Heart left ventricle (tissue), 13 donors: ENCODE measurements around the gene RBKS.

Experiments used
- POLR2A ChIP-seq, 2 donors: fragments of 450-650 bp; IDR thresholded peaks; one replicate each; pipeline ENCODE4 v1.6.1; 2017; ENCODE audit warnings: antibody characterized with exemption in 2 of 2, mild to moderate bottlenecking in 2 of 2, moderate library complexity in 2 of 2
- TF ChIP-seq, protein P1 (sequence below), 12 donors: fragments of 200-600 bp; sonication (generic) in 4 of 12; IDR thresholded peaks; one replicate each; pipeline versions ENCODE4 v1.5.0 to v1.8.0; 2018 to 2022; ENCODE audit warnings: antibody characterized with exemption in 12 of 12, mild to moderate bottlenecking in 5 of 12
- donor health status: ischemic (EF 13 %, LVEDD 7.1; RV severe dilation, severe dysfunction).
- donor health status: DM: no; HTN: yes; CAD: no.
- donor health status: DM: no; HTN: no; CAD: no.
- donor health status: ischemic (EF 25% LVEDD 6.9; RV normal size, moderate dysfunction).
- donor health status: ischemic (EF 25% LVEDD 5.7; RV mildly dilated, moderate dysfunction).
- donor health status: ischemic (EF 35%, LVEDD 5.7; RV mildly dilated, moderate dysfunction).
- donor health status: nonischemic (EF 11% LVEDD 7.7; RV severe dilation, severe dysfunction).
- donor health status: DM: yes; HTN: yes; CAD: no.
- donor health status: PGD.
- donor health status: ischemic (EF 29% LVEDD 5.4; RV normal size, mild dysfunction).
- donor health status: nonischemic (EF 23%, LVEDD 6.1; RV moderate dilation, normal function).

DNA sequence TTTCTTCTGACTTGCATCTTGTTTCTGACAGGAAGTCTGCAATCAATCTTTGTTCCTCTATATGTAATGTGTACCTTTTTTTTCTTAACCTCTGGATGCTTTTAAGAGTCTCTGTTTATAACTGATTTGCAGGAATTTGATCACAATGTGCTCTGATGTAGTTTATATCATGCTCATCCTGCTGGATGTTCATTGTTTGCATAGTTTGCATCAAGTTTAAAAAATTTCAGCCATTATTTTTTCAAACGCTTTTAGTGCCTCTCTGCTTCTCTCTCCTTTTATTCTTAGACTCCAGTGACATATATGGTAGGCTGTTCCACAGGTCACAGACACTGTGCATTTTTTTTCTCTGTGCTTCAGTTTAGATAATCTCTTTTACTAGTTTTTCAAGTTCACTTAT, 23.9 kb downstream of the RBKS start:
- TF ChIP-seq POLR2A (IDR thresholded peaks at IDR 0.05): no peak
- TF ChIP-seq, protein P1, sequence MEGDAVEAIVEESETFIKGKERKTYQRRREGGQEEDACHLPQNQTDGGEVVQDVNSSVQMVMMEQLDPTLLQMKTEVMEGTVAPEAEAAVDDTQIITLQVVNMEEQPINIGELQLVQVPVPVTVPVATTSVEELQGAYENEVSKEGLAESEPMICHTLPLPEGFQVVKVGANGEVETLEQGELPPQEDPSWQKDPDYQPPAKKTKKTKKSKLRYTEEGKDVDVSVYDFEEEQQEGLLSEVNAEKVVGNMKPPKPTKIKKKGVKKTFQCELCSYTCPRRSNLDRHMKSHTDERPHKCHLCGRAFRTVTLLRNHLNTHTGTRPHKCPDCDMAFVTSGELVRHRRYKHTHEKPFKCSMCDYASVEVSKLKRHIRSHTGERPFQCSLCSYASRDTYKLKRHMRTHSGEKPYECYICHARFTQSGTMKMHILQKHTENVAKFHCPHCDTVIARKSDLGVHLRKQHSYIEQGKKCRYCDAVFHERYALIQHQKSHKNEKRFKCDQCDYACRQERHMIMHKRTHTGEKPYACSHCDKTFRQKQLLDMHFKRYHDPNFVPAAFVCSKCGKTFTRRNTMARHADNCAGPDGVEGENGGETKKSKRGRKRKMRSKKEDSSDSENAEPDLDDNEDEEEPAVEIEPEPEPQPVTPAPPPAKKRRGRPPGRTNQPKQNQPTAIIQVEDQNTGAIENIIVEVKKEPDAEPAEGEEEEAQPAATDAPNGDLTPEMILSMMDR (IDR thresholded peaks at IDR 0.05): no peak
